ENCODE results near the gene WSCD2. TPM values are rescaled to one million over a fixed set of nuclear protein-coding genes. Genes with fewer than 3 reads are reported as not detected.

The WSCD2 gene
- polyA plus RNA-seq, 1 donor from 2014 or later: 5.8 TPM

DNA sequence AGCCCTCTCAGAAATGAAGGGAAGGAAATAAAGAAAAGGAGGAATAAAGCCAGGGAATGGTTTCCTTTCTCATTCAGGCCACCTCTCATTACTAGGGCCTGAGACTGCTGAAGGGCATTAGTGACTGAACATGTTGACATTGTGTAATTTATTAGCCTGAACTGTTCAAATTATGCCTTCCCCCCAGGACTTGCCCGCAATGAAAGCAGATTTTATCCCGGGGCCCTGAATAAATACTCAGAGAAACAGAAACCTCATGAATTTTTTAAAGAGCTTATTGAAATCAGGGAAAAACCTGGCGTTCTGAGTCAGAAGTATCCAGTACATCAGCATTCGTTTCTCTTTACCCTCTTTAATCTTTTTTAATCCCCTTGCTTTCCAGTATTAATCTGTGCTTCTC is 35.9 kb upstream of the WSCD2 start:
- no peak overlapping the region for H3K9ac ChIP-seq (ENCODE audit: low read length)
- H3K4me2 ChIP-seq (ENCODE audit: low read length): no peak overlapping the region
- H3K9me2 ChIP-seq (ENCODE audit: insufficient read depth, low read length): no peaks in the 10 kb centered on the region
- peaks cover 4% of the 10 kb centered on the region for H3K9me3 ChIP-seq (ENCODE audit: low read length)
- H2AFZ ChIP-seq (ENCODE audit: low read depth, low read length): no peak overlapping the region
- no peak overlapping the region for H3K4me3 ChIP-seq (ENCODE audit: low read length)
- H3K27me3 ChIP-seq (ENCODE audit: insufficient read depth, low read depth, low read length): no peaks in the 10 kb centered on the region
- no peaks in the 10 kb centered on the region for H4K20me1 ChIP-seq (ENCODE audit: insufficient read depth)
- no peaks in the 10 kb centered on the region for H3F3A ChIP-seq (ENCODE audit: insufficient read depth, low read length, poor library complexity, severe bottlenecking)
- H3K36me3 ChIP-seq (ENCODE audit: insufficient read depth, low read length): no peaks in the 10 kb centered on the region
- TF ChIP-seq EP300 (conservative IDR thresholded peaks at IDR 0.05; ENCODE audit: poor library complexity, severe bottlenecking) (no peak), POLR2AphosphoS5 (IDR thresholded peaks at IDR 0.05) (no peak), EZH2 (IDR thresholded peaks at IDR 0.05; ENCODE audit: borderline replicate concordance, insufficient read depth, low read length, poor library complexity, severe bottlenecking) (no peak), SMC3 (conservative IDR thresholded peaks at IDR 0.05; ENCODE audit: poor library complexity) (no peak), RAD21 (conservative IDR thresholded peaks at IDR 0.05) (no peak), MXI1 (conservative IDR thresholded peaks at IDR 0.05; ENCODE audit: poor library complexity, severe bottlenecking) (no peak), TAF1 (IDR thresholded peaks at IDR 0.05; ENCODE audit: low read depth) (no peak)
- TF ChIP-seq, protein P1, sequence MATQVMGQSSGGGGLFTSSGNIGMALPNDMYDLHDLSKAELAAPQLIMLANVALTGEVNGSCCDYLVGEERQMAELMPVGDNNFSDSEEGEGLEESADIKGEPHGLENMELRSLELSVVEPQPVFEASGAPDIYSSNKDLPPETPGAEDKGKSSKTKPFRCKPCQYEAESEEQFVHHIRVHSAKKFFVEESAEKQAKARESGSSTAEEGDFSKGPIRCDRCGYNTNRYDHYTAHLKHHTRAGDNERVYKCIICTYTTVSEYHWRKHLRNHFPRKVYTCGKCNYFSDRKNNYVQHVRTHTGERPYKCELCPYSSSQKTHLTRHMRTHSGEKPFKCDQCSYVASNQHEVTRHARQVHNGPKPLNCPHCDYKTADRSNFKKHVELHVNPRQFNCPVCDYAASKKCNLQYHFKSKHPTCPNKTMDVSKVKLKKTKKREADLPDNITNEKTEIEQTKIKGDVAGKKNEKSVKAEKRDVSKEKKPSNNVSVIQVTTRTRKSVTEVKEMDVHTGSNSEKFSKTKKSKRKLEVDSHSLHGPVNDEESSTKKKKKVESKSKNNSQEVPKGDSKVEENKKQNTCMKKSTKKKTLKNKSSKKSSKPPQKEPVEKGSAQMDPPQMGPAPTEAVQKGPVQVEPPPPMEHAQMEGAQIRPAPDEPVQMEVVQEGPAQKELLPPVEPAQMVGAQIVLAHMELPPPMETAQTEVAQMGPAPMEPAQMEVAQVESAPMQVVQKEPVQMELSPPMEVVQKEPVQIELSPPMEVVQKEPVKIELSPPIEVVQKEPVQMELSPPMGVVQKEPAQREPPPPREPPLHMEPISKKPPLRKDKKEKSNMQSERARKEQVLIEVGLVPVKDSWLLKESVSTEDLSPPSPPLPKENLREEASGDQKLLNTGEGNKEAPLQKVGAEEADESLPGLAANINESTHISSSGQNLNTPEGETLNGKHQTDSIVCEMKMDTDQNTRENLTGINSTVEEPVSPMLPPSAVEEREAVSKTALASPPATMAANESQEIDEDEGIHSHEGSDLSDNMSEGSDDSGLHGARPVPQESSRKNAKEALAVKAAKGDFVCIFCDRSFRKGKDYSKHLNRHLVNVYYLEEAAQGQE (IDR thresholded peaks at IDR 0.05; ENCODE audit: borderline replicate concordance): no peak
- TF ChIP-seq, protein P2, sequence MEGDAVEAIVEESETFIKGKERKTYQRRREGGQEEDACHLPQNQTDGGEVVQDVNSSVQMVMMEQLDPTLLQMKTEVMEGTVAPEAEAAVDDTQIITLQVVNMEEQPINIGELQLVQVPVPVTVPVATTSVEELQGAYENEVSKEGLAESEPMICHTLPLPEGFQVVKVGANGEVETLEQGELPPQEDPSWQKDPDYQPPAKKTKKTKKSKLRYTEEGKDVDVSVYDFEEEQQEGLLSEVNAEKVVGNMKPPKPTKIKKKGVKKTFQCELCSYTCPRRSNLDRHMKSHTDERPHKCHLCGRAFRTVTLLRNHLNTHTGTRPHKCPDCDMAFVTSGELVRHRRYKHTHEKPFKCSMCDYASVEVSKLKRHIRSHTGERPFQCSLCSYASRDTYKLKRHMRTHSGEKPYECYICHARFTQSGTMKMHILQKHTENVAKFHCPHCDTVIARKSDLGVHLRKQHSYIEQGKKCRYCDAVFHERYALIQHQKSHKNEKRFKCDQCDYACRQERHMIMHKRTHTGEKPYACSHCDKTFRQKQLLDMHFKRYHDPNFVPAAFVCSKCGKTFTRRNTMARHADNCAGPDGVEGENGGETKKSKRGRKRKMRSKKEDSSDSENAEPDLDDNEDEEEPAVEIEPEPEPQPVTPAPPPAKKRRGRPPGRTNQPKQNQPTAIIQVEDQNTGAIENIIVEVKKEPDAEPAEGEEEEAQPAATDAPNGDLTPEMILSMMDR (IDR thresholded peaks at IDR 0.05; ENCODE audit: poor library complexity, severe bottlenecking): no peak
- H3K27ac ChIP-seq (ENCODE audit: low read length): no peak overlapping the region
- H3K79me2 ChIP-seq (replicated peaks; ENCODE audit: insufficient read depth, low read length): no peaks in the 10 kb centered on the region

DNA sequence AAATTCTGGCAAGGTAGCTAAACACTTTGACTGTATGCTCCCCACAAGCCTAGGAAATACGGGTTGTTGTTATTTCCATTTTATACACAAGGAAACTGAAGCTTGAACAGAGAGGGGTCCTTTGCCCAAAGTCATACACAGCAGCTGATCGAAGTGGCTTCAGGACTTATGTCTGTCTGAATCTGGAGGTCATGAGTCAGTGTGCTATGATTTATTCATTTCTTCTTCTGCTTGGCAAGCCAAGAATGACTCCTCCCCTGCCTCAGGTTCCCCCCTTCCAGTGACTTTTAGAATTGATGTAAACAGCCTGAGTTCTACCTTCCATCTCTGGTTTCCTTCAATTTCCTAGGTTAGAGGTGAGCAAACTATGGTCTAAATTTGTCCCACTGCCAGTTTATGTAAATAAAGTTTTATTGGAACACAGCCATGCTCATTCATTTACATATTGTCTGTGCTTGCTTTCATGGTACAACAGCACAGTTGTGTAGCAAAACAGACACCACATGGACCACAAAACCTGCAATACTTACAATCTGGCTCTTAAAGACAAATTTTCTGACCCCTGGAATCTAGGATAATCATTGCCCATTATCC is 34.9 kb upstream of the WSCD2 start:
- Histone ChIP-seq H2AFZ (ENCODE audit: low read depth, low read length) (no peak overlapping the region), H3K4me2 (ENCODE audit: low read length) (no peak overlapping the region), H3F3A (ENCODE audit: insufficient read depth, low read length, poor library complexity, severe bottlenecking) (no peaks in the 10 kb centered on the region), H3K36me3 (ENCODE audit: insufficient read depth, low read length) (no peaks in the 10 kb centered on the region), H3K9ac (ENCODE audit: low read length) (no peak overlapping the region), H3K27ac (ENCODE audit: low read length) (no peak overlapping the region), H4K20me1 (ENCODE audit: insufficient read depth) (no peaks in the 10 kb centered on the region), H3K9me2 (ENCODE audit: insufficient read depth, low read length) (no peaks in the 10 kb centered on the region), H3K79me2 (replicated peaks; ENCODE audit: insufficient read depth, low read length) (no peaks in the 10 kb centered on the region), H3K4me3 (ENCODE audit: low read length) (no peak overlapping the region), H3K27me3 (ENCODE audit: insufficient read depth, low read depth, low read length) (no peaks in the 10 kb centered on the region), H3K9me3 (ENCODE audit: low read length) (no peaks in the 10 kb centered on the region)
- TF ChIP-seq TAF1 (IDR thresholded peaks at IDR 0.05; ENCODE audit: low read depth): no peak

Data from neural cell (in vitro differentiated cells).